Measurements from ENCODE around the gene THRB. TPM values are rescaled to one million over a fixed set of nuclear protein-coding genes. Genes with fewer than 3 reads are reported as not detected.

The THRB gene
- total RNA-seq, 1 experiment from 2014 or later: 1.3 TPM

DNA sequence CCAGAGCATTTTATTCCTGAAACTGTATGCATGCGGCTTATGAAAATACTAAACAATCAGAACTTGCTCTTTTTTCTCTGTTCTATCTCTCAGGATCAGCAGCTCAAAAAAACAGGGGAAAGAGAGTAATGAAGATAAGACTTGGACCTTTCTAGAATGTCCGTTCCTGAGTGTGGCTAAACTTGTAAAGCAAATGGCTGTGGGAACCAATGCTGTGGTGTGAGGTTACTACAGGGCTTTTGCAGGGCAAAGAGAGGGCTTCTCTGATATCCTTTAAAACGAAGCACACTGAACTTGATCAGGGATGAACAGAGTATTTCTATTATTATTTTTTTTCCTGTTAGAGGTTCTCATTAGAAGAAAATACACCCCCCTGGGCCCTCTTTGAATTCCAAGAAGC lies 223.4 kb downstream of the THRB start:
- DNase-seq (ENCODE audit: low read depth): no peak

DNA sequence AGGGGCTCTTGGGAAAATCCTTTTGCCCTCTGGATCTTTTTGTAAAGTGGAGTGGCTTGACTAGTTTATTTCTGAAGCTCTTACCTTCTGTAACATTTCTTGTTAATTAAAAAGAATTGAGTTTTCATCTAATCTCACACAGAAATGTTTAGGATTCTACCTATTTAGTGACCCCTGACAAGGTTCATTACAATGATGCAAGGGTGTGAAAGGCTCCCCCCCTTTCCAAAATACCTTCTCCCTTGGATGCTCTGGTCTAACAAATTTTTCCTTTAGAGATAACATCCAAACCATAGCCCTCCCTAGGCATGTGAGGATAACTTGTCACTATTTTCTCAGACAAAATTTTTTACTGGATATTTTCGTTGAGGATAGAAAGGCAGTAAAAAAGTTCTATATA lies 223.9 kb downstream of the THRB start:
- no peak for DNase-seq (ENCODE audit: low read depth)

DNA sequence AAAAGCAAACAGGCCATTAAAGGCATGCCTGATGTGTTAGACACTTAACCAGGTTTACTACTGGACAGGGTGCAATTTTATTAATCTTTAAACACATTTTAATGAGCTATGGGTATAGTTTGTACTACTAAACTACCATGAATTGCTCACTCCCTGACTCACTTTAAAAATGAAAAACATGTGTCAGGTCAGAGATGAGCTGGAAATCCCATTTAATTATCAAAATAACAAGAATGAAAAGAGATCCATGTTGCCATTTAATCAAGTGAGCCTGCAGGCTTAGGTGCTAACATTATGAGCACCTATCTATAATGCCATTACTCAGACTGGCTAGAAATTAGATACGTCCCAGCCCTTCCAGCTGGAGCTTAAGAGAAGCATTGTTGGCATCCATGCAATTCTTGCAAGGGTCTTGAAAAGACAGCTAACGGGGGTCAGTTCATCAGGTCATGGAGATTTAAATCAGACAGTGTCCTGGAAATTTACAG lies 224.4 kb downstream of the THRB start:
- no peak for DNase-seq (ENCODE audit: low read depth)

DNA sequence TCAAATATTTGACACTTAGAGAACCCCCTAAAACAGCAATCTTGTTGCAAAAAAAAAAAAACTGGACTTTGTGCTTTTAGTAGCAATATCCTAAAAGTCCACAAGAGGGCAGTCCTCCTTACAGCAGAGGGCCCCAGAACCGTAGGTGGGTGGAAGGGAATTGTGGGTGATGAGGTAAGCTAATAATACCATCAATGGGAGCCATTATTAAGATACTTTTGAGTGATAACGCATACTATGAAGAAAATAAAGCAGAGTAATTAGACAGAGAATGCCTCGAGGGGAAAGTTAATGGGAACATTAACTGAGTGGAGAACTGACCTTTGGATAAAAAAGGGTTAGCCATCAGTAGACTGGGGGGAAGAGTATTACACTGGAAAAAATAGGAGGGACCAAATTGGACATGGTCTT lies 229.9 kb downstream of the THRB start:
- peak; percentile 31 for DNase-seq (ENCODE audit: low read depth)

DNA sequence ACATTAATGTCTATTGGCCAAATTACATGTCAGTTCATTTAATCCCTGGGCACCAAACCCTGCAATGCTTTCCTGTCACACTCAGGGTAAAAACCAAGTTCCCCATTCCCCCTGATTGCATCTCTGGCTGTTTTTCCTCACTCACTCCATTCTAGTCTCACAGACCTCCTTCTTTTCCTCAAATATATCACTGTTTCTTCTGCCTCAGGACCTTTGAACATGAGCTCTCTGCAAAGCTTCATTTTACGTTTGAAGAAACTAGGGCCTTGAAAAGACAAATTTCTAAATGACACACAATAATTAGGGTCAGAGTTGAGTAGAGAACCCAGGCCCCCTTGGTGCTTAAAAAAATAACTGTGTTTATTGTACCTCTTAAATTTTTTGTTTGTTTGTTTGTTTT lies 230.6 kb downstream of the THRB start:
- no peak for DNase-seq (ENCODE audit: low read depth)

DNA sequence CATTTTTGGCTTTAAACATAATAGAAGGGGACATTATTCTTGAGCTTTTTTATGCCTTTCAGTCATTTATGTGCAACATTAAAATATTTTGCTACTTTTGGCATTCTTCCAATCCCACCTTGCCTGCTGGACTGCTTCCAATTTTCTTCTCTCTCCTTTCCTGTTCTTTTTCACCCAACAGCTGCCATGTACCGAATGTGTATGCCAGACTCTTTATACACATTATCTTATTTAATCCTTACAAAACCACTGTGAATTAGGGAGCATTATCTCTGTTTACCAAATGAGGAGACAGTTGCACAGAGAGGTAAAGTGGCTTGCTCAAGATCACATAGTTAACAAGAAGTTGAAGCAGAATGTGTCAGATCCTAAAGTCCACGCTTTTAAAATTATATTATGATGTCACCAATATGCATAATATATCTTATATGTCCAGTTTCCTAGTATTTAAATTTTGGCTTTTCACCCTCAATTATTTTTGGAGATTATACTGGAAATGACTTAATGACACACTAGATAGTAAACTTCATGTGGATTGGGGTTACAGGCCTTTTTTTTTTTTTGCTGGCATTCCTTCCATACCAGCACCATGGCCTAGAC lies 231.5 kb downstream of the THRB start:
- DNase-seq (ENCODE audit: low read depth): no peak

DNA sequence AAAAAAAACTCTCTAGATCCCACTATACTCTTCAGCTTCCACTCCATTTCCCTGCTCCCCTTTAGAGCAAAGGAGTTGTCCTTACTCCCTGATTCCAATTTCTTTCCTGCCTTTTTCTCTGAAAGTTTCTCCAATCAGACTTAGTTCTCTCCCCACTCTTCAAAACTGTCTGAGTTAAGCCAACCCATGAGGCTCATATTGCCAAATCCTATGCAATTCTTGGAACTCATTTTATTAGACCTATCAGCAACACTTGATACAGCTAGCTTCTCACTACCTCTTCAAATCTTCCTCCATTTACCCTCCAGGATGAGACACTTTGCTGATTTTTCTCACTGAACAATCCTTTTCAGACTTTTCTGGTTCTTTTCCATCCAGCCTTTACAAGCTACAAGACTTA lies 233.1 kb downstream of the THRB start:
- no peak for DNase-seq (ENCODE audit: low read depth)

DNA sequence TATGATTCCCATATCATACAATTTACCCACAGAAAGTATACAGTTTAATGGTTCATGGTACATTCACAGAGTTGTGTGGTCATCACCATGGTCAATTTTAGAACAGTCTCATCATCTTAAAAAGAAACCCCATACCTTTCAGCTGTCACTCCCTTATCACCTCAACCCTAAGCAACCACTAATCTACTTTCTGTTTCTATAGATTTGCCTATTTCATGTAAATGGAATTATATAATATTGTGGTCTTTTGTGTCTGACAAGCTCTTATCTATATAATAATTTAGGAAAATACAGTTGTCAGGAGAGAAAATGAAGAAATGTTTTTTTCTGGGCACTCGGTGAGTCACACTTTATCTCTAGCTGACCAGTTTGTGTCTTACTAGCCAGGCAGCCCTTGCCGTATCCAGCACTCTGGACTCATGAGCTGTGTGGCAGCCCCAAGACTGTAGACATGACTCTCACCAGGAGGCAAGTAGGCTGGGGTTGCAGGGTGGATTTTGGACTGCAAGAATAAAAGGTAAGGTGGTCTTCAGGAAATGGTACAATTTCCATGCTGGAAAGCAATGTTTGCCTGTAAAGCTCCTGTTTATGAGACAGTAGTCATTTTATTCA lies 234.6 kb downstream of the THRB start:
- DNase-seq (ENCODE audit: low read depth): peak; percentile 50

DNA sequence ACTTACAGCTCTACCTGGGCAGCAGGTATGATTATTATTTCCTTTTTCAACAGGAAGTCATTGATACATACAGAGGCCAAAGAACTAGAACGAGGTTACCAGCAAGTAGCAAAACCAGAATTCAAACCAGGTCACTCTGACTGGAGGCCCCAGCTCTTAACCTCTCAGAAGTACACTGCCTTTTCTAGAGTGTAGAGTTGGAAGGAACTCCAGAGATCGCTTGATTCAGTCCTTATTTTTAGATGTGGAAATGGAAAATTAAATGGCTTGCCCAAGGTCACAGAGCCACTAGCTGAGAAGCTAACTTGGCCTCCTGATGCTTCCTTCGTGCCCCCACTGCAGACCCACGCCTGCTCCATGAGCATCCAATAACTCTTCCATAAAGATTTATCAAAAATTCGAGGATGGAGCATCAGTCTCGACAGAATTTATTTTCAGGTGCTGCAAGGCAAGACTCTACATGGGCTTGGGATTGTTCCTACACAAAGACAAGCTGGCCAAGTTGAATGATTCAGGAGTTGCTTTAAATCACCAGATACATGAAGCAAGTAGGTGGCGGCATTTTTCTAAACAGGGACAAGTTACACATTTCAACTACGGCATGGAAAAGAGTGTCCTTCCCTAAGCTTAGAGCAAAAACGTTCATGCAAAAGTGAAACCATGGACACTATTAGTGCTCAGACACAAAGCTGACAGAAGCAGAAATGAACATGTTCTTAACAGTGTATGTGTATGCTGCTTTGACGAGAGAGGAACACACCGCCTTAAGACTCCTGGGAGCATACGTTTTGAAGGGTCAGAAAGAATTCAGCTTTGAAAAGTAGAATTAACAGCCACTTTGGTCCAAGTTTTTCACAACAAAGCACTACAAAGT lies 235.7 kb downstream of the THRB start:
- DNase-seq (ENCODE audit: low read depth): no peak

DNA sequence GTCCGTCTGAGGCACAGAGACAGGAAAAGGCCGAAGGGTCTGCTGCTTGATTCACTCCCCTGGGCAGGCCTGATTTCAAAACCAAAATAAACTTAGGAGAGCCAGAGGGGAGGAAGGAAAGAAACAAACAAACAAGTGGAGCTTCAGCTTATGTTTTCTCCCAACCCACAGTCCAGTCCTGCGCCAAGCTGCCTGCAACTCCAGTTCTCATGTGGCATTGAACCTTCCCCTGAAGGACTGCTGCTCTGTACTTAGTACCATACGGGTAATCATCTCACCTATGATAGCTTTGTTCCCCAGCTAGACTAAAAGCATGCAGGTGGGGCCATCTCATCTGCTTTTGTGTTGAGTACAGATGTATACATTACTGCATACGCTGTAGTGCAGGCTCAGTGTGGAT lies 236.4 kb downstream of the THRB start:
- no peak for DNase-seq (ENCODE audit: low read depth)

DNA sequence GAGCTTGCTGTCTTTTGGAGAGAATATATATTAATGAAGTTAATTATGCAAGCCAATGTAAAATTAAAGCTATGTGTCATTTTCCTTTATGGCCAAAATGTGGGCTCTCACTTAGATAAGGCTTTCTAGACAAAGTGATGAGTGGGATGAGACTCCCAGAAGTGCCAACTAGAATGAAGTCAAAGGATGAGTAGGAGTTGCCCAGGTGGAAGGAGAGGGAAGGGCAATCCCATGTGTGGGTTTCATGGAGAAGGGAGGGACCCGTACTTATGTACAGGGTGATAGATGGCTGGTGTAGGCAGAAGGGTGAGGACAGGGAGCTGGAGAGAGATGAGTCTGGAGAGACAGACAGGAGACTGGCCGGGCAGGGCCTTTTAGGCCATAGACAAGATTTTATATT lies 239.2 kb downstream of the THRB start:
- DNase-seq (ENCODE audit: low read depth): no peak

DNA sequence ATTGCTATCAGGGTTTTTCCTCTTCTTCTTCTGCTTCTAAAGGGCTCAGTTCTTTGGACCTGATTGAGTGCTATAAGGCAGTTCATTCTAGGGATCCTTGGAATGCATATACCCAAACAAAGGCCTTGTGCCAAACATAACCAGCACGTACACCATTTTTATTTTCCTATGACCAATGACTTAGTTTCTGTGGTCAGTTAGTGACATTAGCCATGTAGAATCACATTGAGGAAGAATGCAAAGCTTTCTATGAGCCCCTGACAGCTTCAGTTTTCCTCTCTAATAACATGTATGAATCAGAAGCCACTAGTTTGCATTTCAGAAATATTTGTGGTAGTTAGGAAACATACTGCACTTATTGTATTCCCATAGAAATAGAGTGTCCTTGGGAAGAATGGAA lies 240.0 kb downstream of the THRB start:
- DNase-seq (ENCODE audit: low read depth): peak; percentile 85

DNA sequence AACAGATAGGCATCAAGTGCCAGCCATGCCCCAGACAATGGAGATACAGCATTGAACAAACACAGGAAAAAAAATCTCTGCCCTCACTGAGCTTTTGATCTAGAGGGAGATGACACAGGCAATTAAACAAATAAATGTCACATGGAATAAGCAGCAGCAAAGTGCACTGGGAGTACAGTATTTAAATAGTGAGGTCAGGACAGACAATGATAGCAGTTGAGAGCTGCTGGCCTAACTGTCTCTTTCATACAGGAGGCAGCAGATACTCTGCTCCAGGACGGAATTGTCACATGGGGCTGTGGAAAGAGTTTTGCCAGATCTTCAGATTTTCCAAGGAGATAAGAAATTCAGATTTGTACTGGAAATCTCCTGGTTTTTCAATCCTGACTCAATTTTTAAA lies 241.3 kb downstream of the THRB start:
- no peak for DNase-seq (ENCODE audit: low read depth)

DNA sequence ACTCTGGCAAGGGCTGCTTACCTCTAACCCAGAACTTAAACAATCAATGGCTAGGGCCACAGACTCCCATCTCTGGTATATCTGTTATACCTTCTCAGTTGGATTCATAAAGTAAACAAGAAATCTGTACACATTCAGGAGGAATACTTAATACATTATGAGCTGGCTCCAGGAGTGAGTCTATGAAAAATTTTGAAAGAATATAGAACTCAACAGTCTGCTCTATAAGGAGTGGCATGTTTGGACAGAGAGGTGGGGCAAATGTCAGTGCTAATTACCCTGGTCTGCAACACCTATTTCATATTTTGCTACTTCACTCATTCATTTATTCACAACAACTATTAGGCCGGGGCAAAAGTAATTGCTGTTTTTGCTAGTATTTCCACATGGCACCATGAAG lies 245.1 kb downstream of the THRB start:
- no peak for DNase-seq (ENCODE audit: low read depth)

DNA sequence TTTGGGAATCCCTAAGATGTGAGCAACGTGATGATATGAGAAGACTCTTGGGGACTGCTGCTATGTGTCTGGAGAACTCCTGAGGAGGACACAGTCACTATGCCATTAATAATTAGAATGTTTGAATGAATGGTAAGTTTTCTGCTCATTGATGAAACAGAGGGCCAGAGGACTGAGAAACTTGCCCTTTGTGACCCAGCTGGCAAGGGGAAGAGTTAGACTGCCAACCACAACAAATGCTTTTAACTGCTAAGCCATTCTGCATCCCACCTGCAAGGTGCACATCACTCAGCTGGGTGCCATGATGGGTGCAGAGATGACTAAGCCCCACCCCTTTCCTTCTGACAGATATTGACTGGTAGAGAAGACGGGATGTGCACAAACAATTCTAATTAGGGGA lies 249.6 kb downstream of the THRB start:
- DNase-seq (ENCODE audit: low read depth): no peak

DNA sequence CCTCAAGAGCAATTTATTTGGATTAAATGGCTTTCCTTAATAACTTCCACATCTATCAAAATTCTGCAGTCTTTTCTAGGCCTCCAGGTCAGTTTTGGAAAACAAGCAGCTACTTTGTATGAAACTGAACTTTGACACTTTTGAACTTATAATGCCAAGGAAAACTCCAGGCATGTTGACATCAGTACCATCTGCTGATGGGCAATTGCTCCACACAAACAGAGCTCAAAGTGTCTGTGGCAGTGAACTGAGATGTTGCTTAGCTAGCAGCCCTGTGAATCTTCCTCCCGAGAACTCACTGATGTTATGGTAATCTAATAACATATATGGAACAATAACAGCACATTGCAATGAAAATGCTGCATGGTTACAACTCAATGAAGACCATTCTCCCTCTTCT lies 250.2 kb downstream of the THRB start:
- DNase-seq (ENCODE audit: low read depth): no peak

DNA sequence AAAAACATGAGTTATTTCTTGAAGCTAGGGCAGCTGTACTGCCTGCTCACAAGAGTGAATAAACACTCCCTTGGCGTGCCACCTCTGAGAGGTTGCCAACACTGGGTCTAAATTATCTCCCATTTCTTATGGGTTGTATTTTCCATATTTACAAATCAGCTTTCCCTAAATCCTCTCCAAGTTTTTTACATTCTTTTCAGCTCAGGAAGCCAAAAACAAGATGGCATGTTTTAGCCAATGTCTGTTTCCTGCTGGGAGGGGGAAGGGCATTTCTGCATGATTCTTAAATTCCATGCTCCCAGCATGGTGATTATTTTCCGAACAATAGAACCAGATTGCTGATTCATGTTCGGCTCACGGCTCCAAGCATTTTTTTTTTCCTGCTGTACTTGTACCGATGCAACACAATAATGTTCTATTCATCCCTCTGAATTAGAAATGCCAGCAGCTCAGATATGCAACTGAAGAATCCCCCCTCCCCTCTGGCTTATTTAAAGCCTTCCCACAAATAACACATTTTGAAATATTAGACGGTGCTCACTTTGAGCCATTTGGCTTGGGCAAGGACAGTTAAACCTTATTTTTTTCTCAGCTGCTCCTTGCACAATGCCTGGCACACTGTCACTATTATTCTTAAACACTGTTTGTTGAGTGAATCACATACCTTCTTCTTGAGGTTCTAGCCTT lies 252.5 kb downstream of the THRB start:
- DNase-seq (ENCODE audit: low read depth): peak; percentile 70

DNA sequence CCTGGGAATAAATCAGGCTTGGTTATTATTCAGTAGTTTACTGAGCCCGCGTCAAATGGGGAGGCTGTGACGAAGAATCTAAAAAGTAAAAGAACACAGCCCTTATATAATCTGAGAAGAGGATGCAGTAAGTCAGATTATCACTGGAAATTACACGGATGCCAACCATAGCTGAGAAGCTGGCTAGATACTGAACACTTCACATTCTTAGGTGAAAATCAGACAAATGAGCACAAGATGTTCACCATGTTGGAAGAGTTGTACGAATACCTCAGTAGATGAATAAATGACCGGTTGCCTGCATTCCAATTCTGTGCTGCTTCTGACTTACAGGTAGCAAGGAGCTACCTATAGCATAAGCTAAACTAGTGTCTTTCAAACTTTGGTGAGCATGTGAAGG lies 254.3 kb downstream of the THRB start:
- DNase-seq (ENCODE audit: low read depth): no peak

DNA sequence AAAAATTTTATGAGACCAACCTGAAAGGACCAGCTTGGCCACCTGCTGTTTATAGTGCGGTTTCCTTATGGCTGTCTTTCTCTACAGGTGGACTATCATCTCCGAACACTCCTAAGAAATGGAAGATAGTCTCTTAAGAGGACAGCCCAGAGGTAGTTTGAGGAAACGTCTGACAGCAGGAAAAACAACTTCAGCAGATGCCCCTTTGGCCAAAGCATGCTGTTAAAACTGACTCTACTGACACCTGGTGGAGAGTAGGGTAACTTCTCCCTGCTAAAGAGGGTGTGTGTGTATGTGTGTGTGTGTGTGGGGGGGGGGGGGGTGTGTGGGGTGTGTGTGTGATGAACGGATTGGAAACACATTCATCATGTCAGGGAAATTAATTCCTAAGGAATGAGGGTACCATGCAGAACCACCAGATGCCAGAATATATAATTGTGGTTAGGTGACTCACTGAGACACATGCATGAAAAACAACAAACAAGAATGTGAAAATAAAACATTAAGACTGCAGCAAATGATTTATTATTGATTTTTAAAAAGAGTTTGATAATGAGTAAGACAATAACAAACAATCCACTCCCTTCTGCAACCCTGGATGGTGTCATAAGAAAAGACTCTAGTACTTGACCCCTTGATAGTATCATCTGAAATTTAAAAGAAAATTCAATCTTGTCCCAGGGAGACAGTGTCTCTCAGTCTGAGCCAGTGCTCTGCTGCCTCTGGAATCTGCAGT lies 256.5 kb downstream of the THRB start:
- DNase-seq (ENCODE audit: low read depth): peak; percentile 90

DNA sequence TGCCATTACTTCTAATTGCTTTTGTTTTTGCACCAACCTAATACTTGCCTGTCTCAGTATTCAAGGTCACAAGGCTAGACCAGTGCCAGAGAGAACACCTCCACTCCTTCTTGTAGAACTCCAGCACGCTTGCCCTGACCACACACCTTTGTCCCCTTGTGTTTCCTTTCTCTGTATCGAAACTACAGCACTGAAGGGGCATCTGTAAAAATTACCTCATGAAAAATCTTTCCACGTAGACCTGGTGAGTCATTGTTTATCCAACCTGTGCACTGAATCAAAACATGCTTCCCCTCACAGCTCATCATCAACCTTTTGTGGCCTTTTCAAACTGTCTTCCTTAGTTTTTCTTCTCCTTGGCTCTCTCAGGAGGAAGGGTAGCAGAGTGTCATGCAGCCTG lies 259.5 kb downstream of the THRB start:
- DNase-seq (ENCODE audit: low read depth): peak; percentile 65

DNA sequence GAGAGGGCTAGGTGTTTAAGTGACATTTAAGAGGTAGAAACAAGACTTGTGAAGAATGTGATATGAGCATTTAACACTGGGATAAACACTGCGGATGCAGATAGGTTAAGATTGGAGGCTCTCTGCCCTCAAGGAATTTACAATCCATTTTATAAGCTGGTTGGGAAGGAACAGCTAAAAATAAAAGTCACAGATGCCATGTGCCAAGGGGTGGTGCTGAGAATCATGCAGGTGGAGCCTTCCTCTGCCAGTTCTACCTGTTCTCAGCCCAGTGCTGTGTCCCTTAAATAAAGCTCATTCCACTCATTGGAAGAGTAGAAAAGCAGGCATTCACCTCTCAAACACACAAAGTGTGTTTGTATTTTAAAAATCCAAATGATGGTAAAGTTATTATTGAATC lies 261.9 kb downstream of the THRB start:
- no peak for DNase-seq (ENCODE audit: low read depth)

Data from M059J (cell line).